Stimulated activated CD8-positive, alpha-beta memory T cell treated with anti-CD3 and anti-CD28 coated beads, Interleukin-7, amount 100 ng/mL, for 24 hours (primary cell): ENCODE results near the gene ZNF341.
A peak's percentile ranks its signal among the peaks of the same experiment; 100 is the strongest.
"Not testable (repeated sequence)": the region's sequence is repeated elsewhere in the genome, so short reads cannot be mapped to it uniquely, and the experiment has no call there.

Experiments used
- DNase-seq: peaks from one replicate; pipeline ENCODE4 v3.0.0-alpha.2; 2020; ENCODE audit warnings: low read depth

ZNF341 gene

GRCh38 chr20:33731693-33732165 lies at the start of gene ZNF341:
TSS of gene ZNF341 (plus strand) at chr20:33731996. CDS start at chr20:33732022, 26 bp downstream.
- DNase-seq, result peak; percentile 74

DNA sequence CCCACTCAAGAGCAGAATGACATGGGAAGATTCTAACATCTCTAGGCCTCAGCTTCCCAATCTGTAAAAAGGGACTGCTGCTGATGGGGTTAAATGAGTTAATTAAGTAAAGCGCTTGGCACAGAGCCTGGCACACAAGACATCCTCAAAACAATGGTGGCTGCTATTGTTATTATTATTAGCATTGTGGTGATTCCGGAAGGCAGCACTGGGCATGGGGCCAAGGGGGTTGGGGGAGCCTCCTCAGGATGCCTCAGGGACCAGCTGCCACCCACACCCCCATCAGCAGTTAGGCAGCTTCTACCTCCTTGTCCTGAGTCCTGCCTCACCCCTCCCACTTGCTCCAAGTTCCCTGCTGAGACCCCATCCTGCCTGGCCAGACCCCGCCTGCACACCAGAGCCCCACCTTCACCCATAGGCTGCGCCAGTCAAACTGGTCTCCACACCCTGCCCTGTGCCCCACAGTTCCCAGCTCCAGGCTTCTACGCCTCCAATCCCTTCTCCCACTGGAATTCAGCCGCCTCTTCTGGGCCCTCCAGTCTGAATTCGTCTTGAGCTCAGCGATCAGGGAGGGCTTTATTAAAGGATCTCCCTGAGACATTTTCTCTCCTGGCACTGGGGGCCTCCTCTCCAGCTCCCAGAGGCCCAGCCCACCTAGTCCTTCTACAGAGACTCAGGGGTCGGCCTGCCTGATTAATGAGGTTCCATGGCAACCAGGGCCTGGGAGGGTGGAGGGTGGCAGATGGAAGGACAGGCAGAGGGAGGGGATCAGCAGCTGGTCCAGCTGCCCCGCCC lies 47.1 kb upstream of the ZNF341 start:
- no peak for DNase-seq

GRCh38 chr20:33685328-33686099 lies 46.3 kb upstream of the ZNF341 start:
- no peak for DNase-seq

- peak; percentile 89 for DNase-seq
Observed at GRCh38 chr20:33686100-33686983, 45.5 kb upstream of the ZNF341 start, which contains the start of gene E2F1. TSS of gene E2F1 (minus strand) at chr20:33686385. CDS start at chr20:33686264, 121 bp downstream.

DNA sequence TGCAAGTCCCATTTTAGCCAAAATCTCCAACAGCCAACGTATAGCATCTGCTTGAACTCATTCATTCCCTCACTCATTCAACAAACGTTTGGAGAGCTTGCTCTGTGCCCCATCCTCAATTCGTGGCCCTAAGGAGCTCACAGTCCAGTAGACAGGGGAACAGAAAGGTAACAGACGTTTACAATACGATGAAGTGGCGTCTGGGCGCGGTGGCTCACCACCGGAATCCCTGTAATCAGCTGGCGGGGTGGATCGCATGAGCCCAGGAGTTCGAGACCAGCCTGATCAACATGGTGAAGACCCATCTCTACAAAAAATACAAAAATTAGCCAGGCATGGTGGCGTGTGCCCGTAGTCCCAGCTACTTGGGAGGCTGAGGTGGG lies 44.8 kb upstream of the ZNF341 start:
- no peak for DNase-seq

GRCh38 chr20:33687370-33687915 lies 44.4 kb upstream of the ZNF341 start:
- DNase-seq, result no peak

DNA sequence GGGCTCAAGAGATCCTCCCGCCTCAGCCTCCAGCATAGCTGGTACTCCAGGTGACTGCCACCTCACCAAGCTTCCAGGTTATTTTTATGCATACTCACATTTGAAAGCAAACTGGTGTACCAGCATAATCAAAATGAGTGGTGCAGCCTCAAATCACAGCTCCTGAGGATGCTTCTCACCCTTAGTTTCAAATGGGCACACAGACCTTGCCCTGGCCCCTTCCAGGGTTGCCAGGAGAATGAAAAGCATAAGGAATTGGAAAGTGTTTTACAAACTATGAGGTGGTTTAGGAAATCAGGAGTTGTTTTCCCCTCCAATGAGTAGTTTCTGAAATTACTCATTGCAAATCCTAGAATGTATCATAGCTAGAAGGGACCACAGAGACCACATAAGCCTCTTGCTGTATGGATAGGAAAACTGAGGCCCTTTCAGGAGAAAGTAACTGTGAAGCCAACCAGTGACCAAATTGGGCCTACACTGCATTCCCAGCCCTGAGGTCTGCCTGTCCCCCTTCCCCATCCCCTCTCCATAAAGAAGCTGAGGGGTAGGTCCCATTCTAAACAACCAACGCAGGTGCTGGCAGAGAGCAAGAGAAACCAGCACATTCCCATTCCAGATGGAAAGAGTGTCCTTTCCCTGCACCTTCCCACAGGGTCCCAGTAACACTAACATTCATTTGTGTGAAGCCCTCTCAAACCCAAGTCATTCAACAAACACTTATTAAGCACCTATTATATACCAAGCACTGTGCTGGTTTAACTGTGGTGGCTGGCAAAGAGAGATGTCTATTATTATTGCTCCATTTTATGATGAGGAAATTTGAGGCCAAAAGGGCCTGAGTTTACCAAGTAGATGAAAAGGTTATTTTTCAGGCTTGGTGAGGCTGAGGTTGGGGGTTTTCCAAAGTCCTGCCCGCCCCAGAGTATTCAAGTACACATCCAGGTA lies 43.5 kb upstream of the ZNF341 start:
- DNase-seq, result no peak

DNA sequence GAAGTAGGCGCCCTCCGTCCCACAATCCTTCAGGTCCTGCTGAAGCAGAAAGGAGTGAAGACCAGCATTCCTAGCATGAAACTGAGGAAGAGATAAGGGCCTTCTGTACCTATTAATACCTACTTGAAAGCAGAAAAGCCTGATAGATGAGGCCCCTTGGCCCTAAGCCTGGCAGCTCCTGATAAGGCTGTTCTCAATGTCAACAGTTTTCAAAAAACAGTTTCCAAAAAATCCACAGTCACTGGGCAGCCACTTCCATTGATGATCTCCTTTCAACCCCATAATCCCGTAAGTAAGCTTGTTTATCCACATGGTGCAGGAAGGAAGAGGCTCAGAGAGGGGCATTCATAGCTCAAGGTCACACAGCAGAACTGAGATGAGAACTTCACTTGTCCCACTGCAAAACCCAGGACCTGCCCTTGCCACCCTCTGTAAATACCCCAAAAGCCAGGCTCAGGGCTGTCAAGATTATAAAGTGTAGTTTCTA lies 42.8 kb upstream of the ZNF341 start:
- DNase-seq, result no peak

GRCh38 chr20:33689493-33689892 lies 42.3 kb upstream of the ZNF341 start:
- DNase-seq, result no peak

GRCh38 chr20:33689973-33690372 lies 41.8 kb upstream of the ZNF341 start:
- no peak for DNase-seq

- DNase-seq, result no peak
Observed at GRCh38 chr20:33693289-33693688, 38.5 kb upstream of the ZNF341 start.

GRCh38 chr20:33693741-33694638 lies 37.8 kb upstream of the ZNF341 start:
- no peak for DNase-seq

DNA sequence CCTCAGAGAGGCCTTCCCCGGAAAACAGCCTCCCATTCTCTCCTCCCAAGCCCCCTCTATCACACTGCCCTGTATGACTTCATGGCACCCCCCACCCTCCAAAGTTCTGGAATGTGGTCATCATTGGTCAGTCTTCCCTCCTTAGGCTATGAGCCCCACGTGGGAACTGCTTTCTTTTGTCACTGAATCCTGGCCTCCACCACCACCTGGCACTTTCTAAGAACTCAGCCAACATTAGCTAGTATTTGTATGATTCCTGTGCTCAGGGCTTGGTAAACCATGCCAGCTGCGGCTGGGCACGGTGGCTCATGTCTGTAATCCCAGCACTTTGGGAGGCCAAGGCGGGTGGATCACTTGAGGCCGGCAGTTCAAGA lies 37.2 kb upstream of the ZNF341 start:
- no peak for DNase-seq

DNA sequence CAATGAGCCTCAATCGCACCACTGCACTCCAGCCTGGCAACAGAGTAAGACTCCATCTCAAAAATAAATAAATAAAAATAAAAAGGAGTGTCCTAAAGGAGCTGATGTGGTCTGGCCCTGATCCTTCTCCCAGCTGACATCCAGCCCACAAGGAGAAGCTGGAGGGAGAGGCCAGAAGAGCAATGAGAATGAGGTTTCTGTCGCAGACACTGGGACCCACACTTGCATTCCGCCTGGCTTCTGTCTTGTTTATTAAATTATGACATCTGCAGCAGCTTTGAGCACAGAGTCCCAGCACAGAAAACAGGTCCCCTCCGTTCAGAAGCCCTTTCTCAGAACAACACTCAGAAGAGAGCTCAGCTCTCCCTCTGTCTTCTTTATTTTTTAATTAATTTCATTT lies 35.3 kb upstream of the ZNF341 start:
- DNase-seq, result no peak

GRCh38 chr20:33697129-33697528 lies 34.7 kb upstream of the ZNF341 start:
- no peak for DNase-seq

DNA sequence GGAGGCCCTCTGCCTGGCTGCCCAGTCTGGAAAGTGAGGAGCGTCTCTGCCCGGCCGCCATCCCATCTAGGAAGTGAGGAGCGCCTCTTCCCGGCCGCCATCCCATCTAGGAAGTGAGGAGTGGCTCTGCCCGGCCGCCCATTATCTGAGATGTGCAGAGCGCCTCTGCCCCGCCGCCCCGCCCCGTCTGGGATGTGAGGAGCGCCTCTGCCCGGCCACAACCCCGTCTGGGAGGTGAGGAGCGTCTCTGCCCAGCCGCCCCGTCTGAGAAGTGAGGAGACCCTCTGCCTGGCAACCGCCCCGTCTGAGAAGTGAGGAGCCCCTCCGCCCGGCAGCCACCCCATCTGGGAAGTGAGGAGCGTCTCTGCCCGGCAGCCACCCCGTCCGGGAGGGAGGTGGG lies 32.8 kb upstream of the ZNF341 start:
- not testable (repeated sequence) for DNase-seq

DNA sequence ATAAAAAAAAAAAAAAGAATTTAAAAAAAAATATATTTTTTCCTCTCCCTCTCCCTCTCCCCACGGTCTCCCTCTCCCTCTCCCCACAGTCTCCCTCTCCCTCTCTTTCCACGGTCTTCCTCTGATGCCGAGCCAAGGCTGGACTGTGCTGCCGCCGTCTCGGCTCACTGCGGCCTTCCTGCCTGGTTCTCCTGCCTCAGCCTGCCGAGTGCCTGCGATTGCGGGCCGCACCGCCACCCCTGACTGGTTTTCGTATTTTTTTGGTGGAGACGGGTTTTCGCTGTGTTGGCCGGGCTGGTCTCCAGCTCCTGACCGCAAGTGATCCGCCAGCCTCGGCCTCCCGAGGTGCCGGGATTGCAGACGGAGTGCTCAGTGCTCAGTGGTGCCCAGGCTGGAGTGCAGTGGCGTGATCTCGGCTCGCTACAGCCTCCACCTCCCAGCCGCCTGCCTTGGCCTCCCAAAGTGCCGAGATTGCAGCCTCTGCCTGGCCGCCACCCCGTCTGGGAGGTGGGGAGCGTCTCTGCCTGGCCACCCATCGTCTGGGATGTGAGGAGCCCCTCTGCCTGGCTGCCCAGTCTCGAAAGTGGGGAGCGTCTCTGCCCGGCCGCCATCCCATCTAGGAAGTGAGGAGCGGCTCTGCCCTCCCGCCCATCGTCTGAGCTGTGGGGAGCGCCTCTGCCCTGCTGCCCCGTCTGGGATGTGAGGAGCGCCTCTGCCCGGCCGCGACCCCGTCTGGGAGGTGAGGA lies 30.9 kb upstream of the ZNF341 start:
- DNase-seq, result not testable (repeated sequence)

DNA sequence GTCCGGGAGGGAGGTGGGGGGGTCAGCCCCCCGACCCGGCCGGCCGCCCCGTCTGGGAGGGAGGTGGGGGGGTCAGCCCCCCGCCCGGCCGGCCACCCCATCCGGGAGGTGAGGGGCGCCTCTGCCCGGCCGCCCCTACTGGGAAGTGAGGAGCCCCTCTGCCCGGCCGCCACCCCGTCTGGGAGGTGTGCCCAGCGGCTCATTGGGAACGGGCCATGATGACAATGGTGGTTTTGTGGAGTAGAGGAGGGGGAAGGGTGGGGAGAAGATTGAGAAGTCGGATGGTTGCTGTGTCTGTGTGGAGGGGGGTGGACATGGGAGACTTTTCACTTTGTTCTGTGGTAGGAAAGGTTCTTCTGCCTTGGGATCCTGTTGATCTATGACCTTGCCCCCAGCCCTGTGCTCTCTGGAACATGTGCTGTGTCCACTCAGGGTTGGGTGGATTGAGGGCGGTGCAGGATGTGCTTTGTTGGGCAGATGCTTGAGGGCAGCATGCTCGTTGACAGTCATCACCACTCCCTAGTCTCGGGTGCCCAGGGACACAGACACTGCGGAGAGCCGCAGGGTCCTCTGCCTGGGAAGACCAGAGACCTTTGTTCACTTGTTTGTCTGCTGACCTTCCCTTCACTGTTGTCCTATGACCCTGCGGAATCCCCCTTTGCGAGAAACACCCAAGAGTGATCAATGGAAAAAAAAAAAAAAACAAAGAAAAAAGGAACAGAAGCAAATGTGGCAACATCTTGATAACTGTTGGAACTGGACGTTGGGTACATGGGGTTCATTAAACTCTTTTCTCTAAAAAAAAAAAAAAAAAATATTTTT lies 30.0 kb upstream of the ZNF341 start:
- no peak for DNase-seq
